ENCODE measurements around the gene POLR2J. TPM values are rescaled to one million over a fixed set of nuclear protein-coding genes. Genes with fewer than 3 reads are reported as not detected.

POLR2J gene
- total RNA-seq, 1 experiment from 2014 or later = 60.1 TPM

- DNase-seq (ENCODE audit: low read depth) = peak; percentile 95
Observed at GRCh38 chr7:102439963-102440795, 38.5 kb downstream of the POLR2J start.

GRCh38 chr7:102436118-102436517 is 42.6 kb downstream of the POLR2J start:
- no peak for DNase-seq (ENCODE audit: low read depth)

DNA sequence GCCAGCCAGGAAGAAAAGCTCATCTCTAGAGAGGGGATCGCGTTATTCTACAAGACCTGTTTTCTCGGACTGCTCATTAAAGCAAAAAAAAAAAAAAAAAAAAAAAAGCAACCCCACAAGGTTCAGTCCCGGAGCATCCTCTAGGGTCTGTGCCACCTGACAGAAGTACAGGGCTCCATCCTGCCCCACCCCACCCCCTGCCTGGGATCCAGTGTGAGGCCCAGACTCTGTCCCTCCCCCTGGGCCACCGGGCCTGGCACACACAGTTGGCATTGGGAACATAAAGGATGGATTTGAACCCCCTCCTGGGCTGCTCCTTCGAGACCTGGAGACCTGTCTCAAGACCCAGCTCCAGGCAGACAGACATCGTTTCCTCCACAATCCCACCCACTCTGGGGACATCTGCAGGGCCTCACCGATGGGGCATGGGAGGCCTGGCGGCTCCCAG is 44.7 kb downstream of the POLR2J start:
- DNase-seq (ENCODE audit: low read depth) = no peak

DNA sequence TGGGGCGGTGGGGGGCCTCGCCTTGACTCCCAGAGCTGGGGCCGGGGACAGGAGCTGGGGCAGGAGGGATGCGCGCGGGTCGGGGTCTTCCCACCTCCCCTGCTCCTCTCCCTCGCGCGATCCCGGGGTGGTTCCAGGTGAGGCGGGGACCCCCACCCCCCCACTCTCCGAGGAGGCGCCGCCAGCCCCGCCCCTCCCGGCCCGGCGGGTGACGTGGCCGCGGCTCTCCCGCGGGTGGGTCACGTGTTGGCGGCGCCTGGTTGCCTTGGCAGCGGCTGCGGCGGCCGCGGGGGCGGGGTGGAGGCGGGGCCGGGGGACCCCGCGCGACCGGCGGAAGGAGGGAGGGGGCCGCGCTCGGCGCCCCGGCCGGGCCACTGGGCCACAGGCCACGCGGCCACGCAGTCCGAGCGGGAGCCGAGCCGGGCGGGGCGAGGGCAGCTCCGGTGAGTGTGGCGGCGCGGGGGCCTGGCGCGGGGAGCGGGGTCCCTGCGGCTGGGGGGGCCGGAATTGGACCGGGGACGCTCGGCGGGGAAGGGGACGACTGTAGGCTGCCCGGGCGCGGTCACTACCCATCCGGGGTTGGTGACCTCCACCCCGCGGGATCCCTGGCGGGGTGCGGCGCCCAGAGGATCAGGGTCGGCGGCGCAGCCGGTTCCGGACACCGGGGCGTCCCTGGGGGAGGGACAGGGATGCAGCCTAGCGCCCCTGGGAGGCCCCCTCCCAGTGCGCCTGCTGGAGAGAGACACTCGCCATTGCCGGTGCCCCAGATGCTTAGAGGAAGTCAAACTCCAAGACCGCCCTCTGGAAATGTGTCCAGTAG is 45.3 kb downstream of the POLR2J start, which contains the start of gene ORAI2:
Gene ORAI2 (plus strand): TSS at position 357 of the 820 bp plus-strand sequence. CDS start 5,382 bp downstream, outside the sequence.
- DNase-seq (ENCODE audit: low read depth) = peak; percentile 92

DNA sequence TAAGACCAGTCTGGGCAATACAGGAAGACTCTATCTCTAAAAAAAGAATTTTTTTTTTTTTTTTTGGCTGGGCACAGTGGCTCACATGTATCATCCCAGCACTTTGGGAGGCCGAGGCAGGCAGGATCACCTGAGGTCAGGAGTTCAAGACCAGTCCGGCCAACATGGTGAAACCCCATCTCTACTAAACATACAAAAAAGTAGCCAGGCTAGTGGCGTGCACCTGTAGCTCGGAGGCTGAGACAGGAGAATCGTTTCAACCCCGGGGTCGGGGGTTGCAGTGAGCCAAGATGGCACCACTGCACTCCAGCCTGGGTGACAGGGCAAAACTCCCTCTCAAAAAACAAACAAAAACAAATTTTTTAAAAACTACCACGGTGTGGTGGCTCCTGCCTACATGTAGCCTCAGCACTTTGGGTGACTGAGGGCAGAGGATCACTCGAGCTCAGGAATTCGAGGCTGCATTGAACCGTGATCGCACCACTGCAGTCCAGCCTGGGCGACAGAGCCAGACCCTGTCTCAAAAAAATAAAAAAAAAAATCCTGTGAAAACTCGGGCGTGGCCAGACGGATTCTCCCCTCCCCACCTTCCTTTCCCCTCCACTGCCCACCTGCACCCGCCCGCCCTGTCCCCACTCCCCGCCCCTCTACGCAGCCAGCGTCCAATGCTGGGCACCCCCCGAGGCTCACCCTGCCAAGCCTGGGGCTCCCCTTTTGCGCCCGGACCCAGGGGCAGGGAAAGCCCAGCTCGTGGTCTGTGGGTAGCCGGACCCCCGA is 46.1 kb downstream of the POLR2J start:
- DNase-seq (ENCODE audit: low read depth) = no peak

- peak; percentile 54 for DNase-seq (ENCODE audit: low read depth)
Observed at GRCh38 chr7:102431617-102432298, 47.0 kb downstream of the POLR2J start.

DNA sequence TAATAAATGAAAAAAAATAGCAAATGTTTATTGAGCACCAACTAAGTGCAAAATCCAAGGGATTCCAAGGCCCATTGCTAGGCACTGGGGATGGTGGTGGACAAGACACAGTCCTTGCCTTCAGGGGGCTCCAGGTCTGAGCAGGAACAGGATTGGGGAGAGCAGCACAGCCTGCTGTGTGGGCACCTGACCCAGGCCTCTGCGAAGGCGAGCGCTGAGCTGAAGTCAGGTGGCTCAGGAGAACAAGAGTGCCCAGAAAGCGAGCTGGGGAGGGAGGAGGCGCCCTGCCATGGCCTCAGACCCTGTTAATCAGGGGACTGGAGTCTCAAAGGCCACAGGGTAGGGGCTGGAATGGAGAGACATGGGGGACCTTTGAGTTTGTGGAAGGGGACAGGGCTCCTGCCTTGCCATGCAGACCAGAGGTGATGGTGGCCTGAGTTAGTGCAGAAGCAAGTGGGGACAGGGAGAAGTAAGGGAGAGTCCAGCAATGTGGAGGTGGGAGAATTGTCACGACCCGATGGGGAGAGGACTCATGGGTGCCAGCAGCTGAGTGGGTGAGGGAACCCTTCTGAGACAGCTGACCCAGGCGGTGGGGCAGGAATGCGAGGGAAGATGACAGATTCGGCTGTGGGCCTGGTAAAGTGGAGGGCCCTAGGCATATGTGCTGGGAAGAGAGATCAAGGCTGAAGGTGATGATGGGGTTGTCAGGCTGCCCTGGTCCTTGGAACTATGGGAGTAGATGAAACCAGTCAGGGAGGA is 49.4 kb downstream of the POLR2J start:
- no peak for DNase-seq (ENCODE audit: low read depth)

DNA sequence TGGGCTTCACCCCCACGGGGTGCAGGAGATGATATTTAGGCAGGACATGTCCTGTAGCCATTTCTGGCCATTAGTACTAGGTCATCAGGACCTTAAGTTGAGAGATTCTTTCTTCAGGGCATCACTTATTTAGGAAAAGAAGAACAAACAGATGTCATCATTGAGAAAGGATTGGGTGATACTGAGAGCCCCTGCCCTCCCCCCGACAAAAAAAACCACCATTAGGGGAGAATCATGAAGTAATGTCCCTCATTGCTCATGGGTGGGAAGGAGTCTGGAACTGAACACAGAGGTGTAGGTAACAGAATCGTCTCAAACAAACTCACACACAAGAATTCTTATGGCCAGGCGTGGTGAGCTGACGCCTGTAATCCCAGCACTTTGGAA is 51.7 kb downstream of the POLR2J start:
- no peak for DNase-seq (ENCODE audit: low read depth)

DNA sequence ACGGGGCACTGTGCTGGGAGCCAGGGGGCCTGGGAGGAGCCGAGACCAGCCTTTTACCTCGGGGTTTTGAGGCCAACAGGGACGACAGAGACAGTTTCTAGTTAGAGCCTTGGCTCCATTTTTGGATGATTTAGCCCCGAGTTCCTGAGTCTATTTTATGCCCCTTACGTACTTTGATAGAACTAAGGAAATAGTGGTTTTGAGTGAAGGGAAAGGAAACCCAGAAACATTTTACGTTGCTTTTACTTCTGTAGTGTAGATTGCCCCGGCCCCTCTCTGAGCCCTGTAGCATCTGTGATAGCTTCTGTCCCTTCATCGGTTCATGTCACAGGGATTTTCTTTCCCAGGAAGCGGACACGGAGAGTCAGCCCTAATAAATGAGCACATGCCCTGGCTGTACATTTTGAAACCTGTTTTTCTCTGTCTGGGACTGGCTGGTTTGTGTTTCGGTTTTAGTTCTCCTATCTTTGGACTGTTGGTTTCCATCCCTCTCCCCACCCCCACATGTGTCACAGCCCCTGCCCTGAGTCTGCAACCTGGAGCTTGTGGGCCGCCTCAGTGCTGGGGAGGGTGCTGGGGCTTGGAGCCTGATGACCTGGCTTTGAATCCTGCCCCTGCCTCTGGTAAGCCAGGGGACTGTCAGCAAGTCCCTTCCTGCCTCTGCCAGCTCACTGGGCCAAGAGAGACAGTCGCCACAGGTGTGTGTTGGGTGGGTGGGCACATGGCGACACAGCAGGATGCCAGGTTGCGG is 52.3 kb downstream of the POLR2J start:
- DNase-seq (ENCODE audit: low read depth) = no peak

GRCh38 chr7:102425639-102426267 is 53.0 kb downstream of the POLR2J start:
- no peak for DNase-seq (ENCODE audit: low read depth)

DNA sequence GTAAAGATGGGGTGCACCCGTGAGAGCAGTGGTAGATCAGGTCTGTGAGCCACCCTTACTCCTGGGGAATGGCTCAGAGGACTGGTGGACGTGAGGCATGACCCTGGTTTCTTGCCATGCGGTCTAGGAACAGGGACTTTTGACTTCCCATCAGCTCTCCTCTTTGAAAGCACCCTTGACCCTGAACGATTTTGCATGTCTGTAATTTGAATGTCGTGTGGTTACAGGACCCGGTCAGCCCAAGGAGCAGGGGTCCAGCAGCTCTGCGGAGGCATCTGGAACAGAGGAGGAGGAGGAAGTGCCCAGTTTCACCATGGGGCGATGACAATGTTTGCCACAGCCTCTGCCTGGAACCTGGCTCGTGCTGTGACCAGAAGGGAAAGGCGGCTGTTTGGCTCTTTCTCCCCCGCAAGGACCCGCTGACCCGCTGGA is 53.9 kb downstream of the POLR2J start:
- DNase-seq (ENCODE audit: low read depth) = no peak

- DNase-seq (ENCODE audit: low read depth) = no peak
Observed at GRCh38 chr7:102424129-102424551, 54.6 kb downstream of the POLR2J start.

Other genes with a start within 250 kb of the POLR2J start
- 2.2 and 5.3 TPM in 2 replicates for gene SH2B2, start 192.1 kb downstream of the POLR2J start, total RNA-seq (2014; rRNA removed; shearing (Covaris generic))
- not detected in 2 replicates for gene SPDYE6, start 122.5 kb downstream of the POLR2J start, total RNA-seq (2014; rRNA removed; shearing (Covaris generic))
- gene PRKRIP1, start 82.6 kb downstream of the POLR2J start, total RNA-seq (2014; rRNA removed; shearing (Covaris generic)) = 52.5 and 64.1 TPM in 2 replicates
- 42.8 and 59.5 TPM in 2 replicates for gene ORAI2, start 45.3 kb downstream of the POLR2J start, total RNA-seq (2014; rRNA removed; shearing (Covaris generic))
- 34.6 and 66.4 TPM in 2 replicates for gene ALKBH4, start 14.1 kb downstream of the POLR2J start, total RNA-seq (2014; rRNA removed; shearing (Covaris generic))
- 112 and 165 TPM in 2 replicates for gene LRWD1, start 13.9 kb downstream of the POLR2J start, total RNA-seq (2014; rRNA removed; shearing (Covaris generic))
- 0.95 TPM in 1 of 2 replicates, not detected in the other for gene RASA4B, start 38.9 kb upstream of the POLR2J start, total RNA-seq (2014; rRNA removed; shearing (Covaris generic))
- 1.4 TPM in 1 of 2 replicates, not detected in the other for gene UPK3BL2, start 64.8 kb upstream of the POLR2J start, total RNA-seq (2014; rRNA removed; shearing (Covaris generic))
- gene SPDYE2, start 72.3 kb upstream of the POLR2J start, total RNA-seq (2014; rRNA removed; shearing (Covaris generic)) = not detected in 2 replicates
- 6.5 and 13.9 TPM in 2 replicates for gene POLR2J3, start 93.7 kb upstream of the POLR2J start, total RNA-seq (2014; rRNA removed; shearing (Covaris generic))
- gene RASA4, start 137.8 kb upstream of the POLR2J start, total RNA-seq (2014; rRNA removed; shearing (Covaris generic)) = 1.8 and 7.7 TPM in 2 replicates
- 19.8 and 20.9 TPM in 2 replicates for gene UPK3BL1, start 163.9 kb upstream of the POLR2J start, total RNA-seq (2014; rRNA removed; shearing (Covaris generic))
- gene SPDYE2B, start 171.4 kb upstream of the POLR2J start, total RNA-seq (2014; rRNA removed; shearing (Covaris generic)) = not detected in 2 replicates
- gene POLR2J2, start 192.7 kb upstream of the POLR2J start, total RNA-seq (2014; rRNA removed; shearing (Covaris generic)) = 0.27 and 1.4 TPM in 2 replicates

All from Daoy (cell line).